ENCODE measurements around the gene GSKIP.
"Not testable (repeated sequence)": the region's sequence is repeated elsewhere in the genome, so short reads cannot be mapped to it uniquely, and the experiment has no call there.

Gene GSKIP

DNA sequence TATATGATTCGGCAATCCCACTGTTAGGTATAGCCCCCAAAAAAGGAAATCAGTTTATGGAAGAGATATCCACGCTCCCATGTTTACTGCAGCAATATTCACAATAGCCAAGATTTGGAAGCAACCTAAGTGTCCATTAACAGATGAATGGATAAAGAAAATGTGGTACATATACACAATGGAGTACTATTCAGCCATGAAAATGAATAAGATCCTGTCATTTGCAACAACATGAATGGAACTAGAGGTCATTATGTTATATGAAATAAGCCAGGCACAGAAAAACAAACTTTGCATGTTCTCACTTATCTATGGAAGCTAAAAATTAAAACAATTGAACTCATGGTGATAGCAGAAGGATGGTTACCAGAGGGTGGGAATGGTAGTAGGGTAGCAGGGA is 15.4 kb upstream of the GSKIP start:
- H3K9ac ChIP-seq (ENCODE audit: low read length); H3K27me3 ChIP-seq (ENCODE audit: control insufficient read depth in 1 of 2, insufficient read depth in 1 of 2, low read length in 2 of 2); H2BK5ac ChIP-seq (ENCODE audit: low read depth, low read length, poor library complexity, severe bottlenecking); H3K4me1 ChIP-seq (ENCODE audit: control insufficient read depth, insufficient read depth, low read depth, low read length); H4K91ac ChIP-seq (ENCODE audit: low read length); H3K27ac ChIP-seq (ENCODE audit: low read length, poor library complexity, severe bottlenecking); H3K4me2 ChIP-seq (ENCODE audit: low read length, poor library complexity, severe bottlenecking); H2BK12ac ChIP-seq (ENCODE audit: low read length in 2 of 2); H3K9me3 ChIP-seq (ENCODE audit: control insufficient read depth, low read length); H3K23ac ChIP-seq (ENCODE audit: low read length in 2 of 2); H3K4ac ChIP-seq (ENCODE audit: low read depth in 1 of 2, low read length in 2 of 2); H2AK5ac ChIP-seq (ENCODE audit: low read length, severe bottlenecking); H3K14ac ChIP-seq (ENCODE audit: low read length in 2 of 2); H4K8ac ChIP-seq (ENCODE audit: low read length); H2BK120ac ChIP-seq (ENCODE audit: low read depth, low read length); H3K18ac ChIP-seq (ENCODE audit: low read depth in 1 of 2, low read length in 2 of 2); H2AFZ ChIP-seq (ENCODE audit: low read depth, low read length); H2BK15ac ChIP-seq (ENCODE audit: low read depth, poor library complexity, severe bottlenecking); H3K4me3 ChIP-seq (ENCODE audit: insufficient read depth in 1 of 2, low read depth in 1 of 2, low read length in 2 of 2); H3K36me3 ChIP-seq (ENCODE audit: control insufficient read depth in 1 of 2, insufficient read depth in 2 of 2, low read depth in 1 of 2, low read length in 2 of 2); DNase-seq: not testable (repeated sequence)
- 100% methylated on average over 2 of the region's 2 CpGs for WGBS
- peaks cover 17% of the 10 kb centered on the region for H3K79me1 ChIP-seq (replicated peaks; ENCODE audit: low read length, poor library complexity, severe bottlenecking)

DNA sequence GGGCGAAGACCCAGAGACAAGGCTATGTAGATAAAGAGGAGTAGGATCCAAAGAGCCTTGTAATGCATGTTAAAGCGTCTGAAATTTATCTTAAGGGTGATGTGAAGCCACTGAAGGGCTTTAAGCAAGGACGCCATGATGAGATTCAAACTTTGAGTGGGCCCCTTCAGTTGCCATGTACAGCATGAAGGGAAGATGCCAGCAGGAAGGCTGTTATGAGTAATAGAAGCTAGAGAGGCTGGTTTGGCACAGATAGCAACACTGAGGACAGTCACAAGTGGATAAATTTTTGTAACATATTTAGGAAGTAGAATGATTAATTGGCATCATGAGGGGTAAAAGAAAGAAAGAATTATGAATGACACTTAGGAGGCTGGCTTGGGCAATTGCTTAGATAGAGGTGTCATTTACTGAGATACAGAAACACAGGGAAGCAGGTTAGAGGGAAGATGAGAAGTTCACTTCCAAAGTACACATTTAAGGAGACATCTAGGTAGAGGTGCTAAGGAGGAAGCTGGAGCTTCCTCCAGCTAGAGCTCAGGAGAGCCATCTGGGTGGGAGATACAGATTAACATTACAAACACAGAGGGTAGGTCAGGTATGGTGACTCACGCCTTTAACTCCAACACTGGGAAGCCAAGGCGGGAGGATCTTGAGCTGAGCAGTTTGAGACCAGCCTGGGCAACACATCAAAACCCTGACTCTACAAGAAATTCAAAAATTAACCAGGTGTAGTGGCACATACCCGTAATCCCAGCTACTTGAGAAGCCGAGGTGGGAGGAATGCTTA is 13.8 kb upstream of the GSKIP start:
- Histone ChIP-seq H3K27me3 (ENCODE audit: control insufficient read depth in 1 of 2, insufficient read depth in 1 of 2, low read length in 2 of 2) (no peaks in the 10 kb centered on the region), H3K4me2 (ENCODE audit: low read length, poor library complexity, severe bottlenecking) (no peak overlapping the region), H2AK5ac (ENCODE audit: low read length, severe bottlenecking) (no peak overlapping the region), H2BK12ac (ENCODE audit: low read length in 2 of 2) (no peak overlapping the region), H4K8ac (ENCODE audit: low read length) (no peak overlapping the region), H3K9me3 (ENCODE audit: control insufficient read depth, low read length) (no peaks in the 10 kb centered on the region), H3K9ac (ENCODE audit: low read length) (no peak overlapping the region), H4K91ac (ENCODE audit: low read length) (no peak overlapping the region), H2AFZ (ENCODE audit: low read depth, low read length) (no peak overlapping the region), H3K14ac (ENCODE audit: low read length in 2 of 2) (no peak overlapping the region), H3K18ac (ENCODE audit: low read depth in 1 of 2, low read length in 2 of 2) (no peak overlapping the region), H2BK15ac (ENCODE audit: low read depth, poor library complexity, severe bottlenecking) (no peak overlapping the region), H3K36me3 (ENCODE audit: control insufficient read depth in 1 of 2, insufficient read depth in 2 of 2, low read depth in 1 of 2, low read length in 2 of 2) (no peaks in the 10 kb centered on the region), H3K4me3 (ENCODE audit: insufficient read depth in 1 of 2, low read depth in 1 of 2, low read length in 2 of 2) (no peak overlapping the region), H3K23ac (ENCODE audit: low read length in 2 of 2) (no peak overlapping the region), H3K4ac (ENCODE audit: low read depth in 1 of 2, low read length in 2 of 2) (no peak overlapping the region), H2BK5ac (ENCODE audit: low read depth, low read length, poor library complexity, severe bottlenecking) (no peak overlapping the region), H3K4me1 (ENCODE audit: control insufficient read depth, insufficient read depth, low read depth, low read length) (peaks cover 3% of the 10 kb centered on the region), H3K79me1 (replicated peaks; ENCODE audit: low read length, poor library complexity, severe bottlenecking) (peaks cover 22% of the 10 kb centered on the region), H3K27ac (ENCODE audit: low read length, poor library complexity, severe bottlenecking) (no peak overlapping the region), H2BK120ac (ENCODE audit: low read depth, low read length) (no peak overlapping the region)
- WGBS: 91% methylated on average over 7 of the region's 7 CpGs
- DNase-seq: no peak

DNA sequence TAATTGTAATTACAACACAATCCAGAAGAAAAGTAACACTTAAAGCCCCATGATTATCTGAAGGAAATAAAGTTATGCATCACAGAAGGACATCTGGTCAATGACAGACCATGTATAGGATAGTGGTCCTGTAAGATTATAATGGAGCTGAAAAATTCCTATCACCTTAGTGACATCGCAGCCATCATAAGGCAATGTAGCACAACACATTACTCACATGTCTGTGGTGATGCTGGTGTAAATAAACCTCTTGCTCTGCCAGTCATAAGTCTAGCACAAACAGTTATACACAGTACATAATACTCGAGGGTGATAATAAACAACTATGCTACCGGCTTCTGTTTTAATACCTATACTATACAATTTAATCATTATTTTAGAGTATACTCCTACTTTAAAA is 11.3 kb upstream of the GSKIP start:
- Histone ChIP-seq H2BK15ac (ENCODE audit: low read depth, poor library complexity, severe bottlenecking) (no peak overlapping the region), H3K27me3 (ENCODE audit: control insufficient read depth in 1 of 2, insufficient read depth in 1 of 2, low read length in 2 of 2) (no peaks in the 10 kb centered on the region), H2BK12ac (ENCODE audit: low read length in 2 of 2) (no peak overlapping the region), H2AFZ (ENCODE audit: low read depth, low read length) (no peak overlapping the region), H4K91ac (ENCODE audit: low read length) (no peak overlapping the region), H2BK120ac (ENCODE audit: low read depth, low read length) (no peak overlapping the region), H3K9me3 (ENCODE audit: control insufficient read depth, low read length) (no peaks in the 10 kb centered on the region), H3K27ac (ENCODE audit: low read length, poor library complexity, severe bottlenecking) (no peak overlapping the region), H3K23ac (ENCODE audit: low read length in 2 of 2) (no peak overlapping the region), H3K4ac (ENCODE audit: low read depth in 1 of 2, low read length in 2 of 2) (no peak overlapping the region), H2AK5ac (ENCODE audit: low read length, severe bottlenecking) (no peak overlapping the region), H3K4me1 (ENCODE audit: control insufficient read depth, insufficient read depth, low read depth, low read length) (peaks cover 3% of the 10 kb centered on the region), H3K4me2 (ENCODE audit: low read length, poor library complexity, severe bottlenecking) (no peak overlapping the region), H4K8ac (ENCODE audit: low read length) (no peak overlapping the region), H2BK5ac (ENCODE audit: low read depth, low read length, poor library complexity, severe bottlenecking) (no peak overlapping the region), H3K9ac (ENCODE audit: low read length) (no peak overlapping the region), H3K4me3 (ENCODE audit: insufficient read depth in 1 of 2, low read depth in 1 of 2, low read length in 2 of 2) (no peak overlapping the region), H3K18ac (ENCODE audit: low read depth in 1 of 2, low read length in 2 of 2) (no peak overlapping the region), H3K14ac (ENCODE audit: low read length in 2 of 2) (no peak overlapping the region), H3K36me3 (ENCODE audit: control insufficient read depth in 1 of 2, insufficient read depth in 2 of 2, low read depth in 1 of 2, low read length in 2 of 2) (no peaks in the 10 kb centered on the region), H3K79me1 (replicated peaks; ENCODE audit: low read length, poor library complexity, severe bottlenecking) (peaks cover 22% of the 10 kb centered on the region)
- no CpG with 5 or more reads among the region's 3 CpGs for WGBS
- peak; percentile 66 for DNase-seq

DNA sequence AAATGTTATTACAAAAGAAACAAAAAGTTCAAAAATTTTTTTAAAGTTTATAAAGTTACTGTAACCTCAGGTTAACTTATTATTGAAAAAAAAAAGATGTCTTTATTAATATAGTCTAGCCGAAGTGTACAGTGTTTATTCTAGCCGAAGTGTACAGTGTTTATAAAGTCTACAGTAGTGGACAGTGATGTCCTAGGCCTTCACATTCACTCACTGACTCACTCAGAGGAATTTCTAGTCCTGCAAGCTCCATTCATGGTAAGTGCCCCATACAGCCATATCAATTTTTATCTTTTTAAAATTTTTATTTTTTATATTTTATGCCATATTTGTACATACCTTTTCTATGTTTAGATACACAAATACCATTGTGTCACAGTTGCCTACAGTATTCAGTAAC is 10.6 kb upstream of the GSKIP start:
- WGBS: no CpG with 5 or more reads among the region's 2 CpGs
- Histone ChIP-seq H2AK5ac (ENCODE audit: low read length, severe bottlenecking) (no peak overlapping the region), H2BK15ac (ENCODE audit: low read depth, poor library complexity, severe bottlenecking) (no peak overlapping the region)

More for the DNA sequence above, 10.6 kb upstream of the GSKIP start:
- no peak overlapping the region for H3K9ac ChIP-seq (ENCODE audit: low read length)
- DNase-seq: peak; percentile 56
- H3K4me1 ChIP-seq (ENCODE audit: control insufficient read depth, insufficient read depth, low read depth, low read length): peaks cover 3% of the 10 kb centered on the region
- no peaks in the 10 kb centered on the region for H3K36me3 ChIP-seq (ENCODE audit: control insufficient read depth in 1 of 2, insufficient read depth in 2 of 2, low read depth in 1 of 2, low read length in 2 of 2)
- no peak overlapping the region for H3K4ac ChIP-seq (ENCODE audit: low read depth in 1 of 2, low read length in 2 of 2)
- no peak overlapping the region for H2AFZ ChIP-seq (ENCODE audit: low read depth, low read length)
- no peak overlapping the region for H3K4me3 ChIP-seq (ENCODE audit: insufficient read depth in 1 of 2, low read depth in 1 of 2, low read length in 2 of 2)
- no peak overlapping the region for H2BK5ac ChIP-seq (ENCODE audit: low read depth, low read length, poor library complexity, severe bottlenecking)
- H2BK12ac ChIP-seq (ENCODE audit: low read length in 2 of 2): no peak overlapping the region
- no peak overlapping the region for H2BK120ac ChIP-seq (ENCODE audit: low read depth, low read length)
- H3K4me2 ChIP-seq (ENCODE audit: low read length, poor library complexity, severe bottlenecking): no peak overlapping the region
- H3K23ac ChIP-seq (ENCODE audit: low read length in 2 of 2): no peak overlapping the region
- H4K91ac ChIP-seq (ENCODE audit: low read length): no peak overlapping the region
- no peaks in the 10 kb centered on the region for H3K27me3 ChIP-seq (ENCODE audit: control insufficient read depth in 1 of 2, insufficient read depth in 1 of 2, low read length in 2 of 2)
- no peak overlapping the region for H4K8ac ChIP-seq (ENCODE audit: low read length)
- H3K14ac ChIP-seq (ENCODE audit: low read length in 2 of 2): no peak overlapping the region
- no peaks in the 10 kb centered on the region for H3K9me3 ChIP-seq (ENCODE audit: control insufficient read depth, low read length)
- H3K27ac ChIP-seq (ENCODE audit: low read length, poor library complexity, severe bottlenecking): no peak overlapping the region
- H3K18ac ChIP-seq (ENCODE audit: low read depth in 1 of 2, low read length in 2 of 2): no peak overlapping the region
- peaks cover 21% of the 10 kb centered on the region for H3K79me1 ChIP-seq (replicated peaks; ENCODE audit: low read length, poor library complexity, severe bottlenecking)
